ENCODE measurements around the gene TNS1.
"Not testable (repeated sequence)": the region's sequence is repeated elsewhere in the genome, so short reads cannot be mapped to it uniquely, and the experiment has no call there.

Gene TNS1

GRCh38 chr2:217825469-217826235 is 177.1 kb downstream of the TNS1 start:
- DNase-seq = no peak

- DNase-seq = no peak
Observed at GRCh38 chr2:217824223-217824622, 178.6 kb downstream of the TNS1 start.

GRCh38 chr2:217823626-217824025 is 179.2 kb downstream of the TNS1 start:
- DNase-seq = no peak

GRCh38 chr2:217822296-217823252 is 180.2 kb downstream of the TNS1 start:
- DNase-seq = no peak

- no peak for DNase-seq
Observed at GRCh38 chr2:217821536-217822147, 181.2 kb downstream of the TNS1 start.

GRCh38 chr2:217820904-217821303 is 181.9 kb downstream of the TNS1 start:
- DNase-seq = no peak

- no peak for DNase-seq
Observed at GRCh38 chr2:217820091-217820819, 182.5 kb downstream of the TNS1 start.

- no peak for DNase-seq
Observed at GRCh38 chr2:217818293-217818850, 184.4 kb downstream of the TNS1 start.

- DNase-seq = no peak
Observed at GRCh38 chr2:217817466-217818292, 185.1 kb downstream of the TNS1 start.

GRCh38 chr2:217816396-217816869 is 186.4 kb downstream of the TNS1 start:
- no peak for DNase-seq

GRCh38 chr2:217813828-217814227 is 189.0 kb downstream of the TNS1 start:
- no peak for DNase-seq

- no peak for DNase-seq
Observed at GRCh38 chr2:217812170-217812569, 190.6 kb downstream of the TNS1 start.

- DNase-seq = no peak
Observed at GRCh38 chr2:217810260-217810659, 192.5 kb downstream of the TNS1 start.

- no peak for DNase-seq
Observed at GRCh38 chr2:217809736-217810135, 193.1 kb downstream of the TNS1 start.

- not testable (repeated sequence) for DNase-seq
Observed at GRCh38 chr2:217808967-217809366, 193.8 kb downstream of the TNS1 start.

GRCh38 chr2:217808326-217808725 is 194.5 kb downstream of the TNS1 start:
- no peak for DNase-seq

GRCh38 chr2:217807753-217808152 is 195.0 kb downstream of the TNS1 start:
- no peak for DNase-seq

- DNase-seq = no peak
Observed at GRCh38 chr2:217807025-217807424, 195.8 kb downstream of the TNS1 start.

GRCh38 chr2:217806482-217806765 is 196.4 kb downstream of the TNS1 start:
- DNase-seq = no peak

- DNase-seq = no peak
Observed at GRCh38 chr2:217805668-217806481, 196.9 kb downstream of the TNS1 start.
